H9 (cell line): ENCODE data around the gene PRMT7. TPM values are rescaled to one million over a fixed set of nuclear protein-coding genes. Genes with fewer than 3 reads are reported as not detected.

Source experiments
- DNase-seq: peaks from one replicate; pipeline ENCODE4 v3.0.0-alpha.2; 2017
- H2AFZ ChIP-seq: one replicate; pipeline ENCODE4 v1.6.1; 2013; ENCODE audit warnings: mild to moderate bottlenecking, low read length, control low read depth, moderate library complexity
- H2AK5ac ChIP-seq: 2 replicates; pipeline ENCODE4 v1.6.1; 2013; ENCODE audit warnings: low read length, control low read depth, mixed read lengths; ENCODE audit not compliant: insufficient read length
- H2BK120ac ChIP-seq: one replicate; pipeline ENCODE4 v1.6.1; 2013; ENCODE audit warnings: low read depth, mild to moderate bottlenecking, low read length, control low read depth, inconsistent platforms; ENCODE audit not compliant: poor library complexity, severe bottlenecking
- H2BK12ac ChIP-seq: 2 replicates; pipeline ENCODE4 v1.6.1; 2013; ENCODE audit warnings: low read length, control low read depth, mixed read lengths, low read depth; ENCODE audit not compliant: insufficient read length
- H2BK15ac ChIP-seq: 2 replicates; pipeline ENCODE4 v1.6.1; 2013; ENCODE audit warnings: low read depth, low read length, control low read depth
- H2BK20ac ChIP-seq: one replicate; pipeline ENCODE4 v1.6.1; 2013; ENCODE audit warnings: low read depth, mild to moderate bottlenecking, low read length, control low read depth, inconsistent platforms; ENCODE audit not compliant: poor library complexity, severe bottlenecking
- H2BK5ac ChIP-seq: 2 replicates; pipeline ENCODE4 v1.6.1; 2013; ENCODE audit warnings: low read length, control low read depth, mixed read lengths; ENCODE audit not compliant: insufficient read length
- H3K14ac ChIP-seq: 2 replicates; pipeline ENCODE4 v1.6.1; 2013; ENCODE audit warnings: low read length, control low read depth; ENCODE audit not compliant: insufficient read depth
- H3K18ac ChIP-seq: 2 replicates; pipeline ENCODE4 v1.6.1; 2013; ENCODE audit warnings: low read depth, mild to moderate bottlenecking, mixed read lengths, low read length, control low read depth; ENCODE audit not compliant: insufficient read length
- H3K23ac ChIP-seq: 2 replicates; pipeline ENCODE4 v1.6.1; 2013; ENCODE audit warnings: low read length, control low read depth, mixed read lengths, low read depth; ENCODE audit not compliant: insufficient read length
- H3K23me2 ChIP-seq: 2 replicates; pipeline ENCODE4 v1.6.1; 2013; ENCODE audit warnings: low read depth, mild to moderate bottlenecking, mixed read lengths, low read length, control low read depth; ENCODE audit not compliant: insufficient read length, poor library complexity, severe bottlenecking
- H3K27ac ChIP-seq: 2 replicates; pipeline ENCODE4 v1.5.1; 2013; ENCODE audit warnings: low read length, control low read depth, mixed read lengths, low read depth; ENCODE audit not compliant: insufficient read length
- H3K27me3 ChIP-seq: 2 replicates; pipeline ENCODE4 v1.6.1; 2013; ENCODE audit warnings: low read length, control low read depth, inconsistent platforms; ENCODE audit not compliant: insufficient read depth
- H3K4ac ChIP-seq: 2 replicates; pipeline ENCODE4 v1.6.1; 2013; ENCODE audit warnings: low read depth, mild to moderate bottlenecking, control low read depth, inconsistent platforms, low read length, moderate library complexity
- H3K4me1 ChIP-seq: 2 replicates; pipeline ENCODE4 v1.6.1; 2013; ENCODE audit warnings: low read length, control low read depth, inconsistent platforms; ENCODE audit not compliant: insufficient read depth
- H3K4me2 ChIP-seq: 2 replicates; pipeline ENCODE4 v1.6.1; 2013; ENCODE audit warnings: low read length, control low read depth, mixed read lengths; ENCODE audit not compliant: insufficient read length, insufficient read depth
- H3K56ac ChIP-seq: 2 replicates; pipeline ENCODE4 v1.6.1; 2013; ENCODE audit warnings: low read depth, mild to moderate bottlenecking, mixed read lengths, low read length, control low read depth; ENCODE audit not compliant: insufficient read length
- H3K79me1 ChIP-seq: 2 replicates; pipeline ENCODE4 v1.6.1; 2013; ENCODE audit warnings: low read depth, mild to moderate bottlenecking, moderate library complexity, low read length, control low read depth, inconsistent platforms; ENCODE audit not compliant: insufficient read depth, poor library complexity, severe bottlenecking
- H3K79me2 ChIP-seq: 2 replicates; pipeline ENCODE4 v1.6.1; 2013; ENCODE audit warnings: low read length, control low read depth, inconsistent platforms; ENCODE audit not compliant: insufficient read depth
- H3K9ac ChIP-seq: 2 replicates; pipeline ENCODE4 v1.6.1; 2013; ENCODE audit warnings: low read length, control low read depth, mixed read lengths; ENCODE audit not compliant: insufficient read length; ENCODE audit errors: extremely low read depth
- H3K9me3 ChIP-seq: one replicate; pipeline ENCODE4 v1.6.1; 2013; ENCODE audit warnings: low read depth, low read length, inconsistent platforms; ENCODE audit not compliant: control insufficient read depth
- H3T11ph ChIP-seq: one replicate; pipeline ENCODE4 v1.6.1; 2013; ENCODE audit warnings: mild to moderate bottlenecking, low read length, control low read depth, inconsistent platforms
- H4K20me1 ChIP-seq: one replicate; pipeline ENCODE4 v1.6.1; 2013; ENCODE audit not compliant: control insufficient read depth, insufficient read length, insufficient read depth
- H4K5ac ChIP-seq: 2 replicates; pipeline ENCODE4 v1.6.1; 2013; ENCODE audit warnings: low read depth, mild to moderate bottlenecking, mixed read lengths, low read length, control low read depth; ENCODE audit not compliant: insufficient read length
- H4K8ac ChIP-seq: replicated peaks from 2 replicates; pipeline ENCODE4 v1.6.1; 2013; ENCODE audit warnings: low read length, control low read depth, mixed read lengths, low read depth; ENCODE audit not compliant: insufficient read length
- H4K91ac ChIP-seq: 2 replicates; pipeline ENCODE4 v1.6.1; 2013; ENCODE audit warnings: low read depth, mild to moderate bottlenecking, moderate library complexity, mixed read lengths, low read length, control low read depth; ENCODE audit not compliant: insufficient read length
- H3K27ac Mint-ChIP-seq, 3 experiments: 2 replicates in 2 of 3; 3 replicates in 1 of 3; pipeline ENCODE4 v1.8.0; 2020 to 2021; ENCODE audit warnings: mixed read lengths in 3 of 3, mild to moderate bottlenecking in 1 of 3, moderate library complexity in 1 of 3
- H3K27me3 Mint-ChIP-seq: 2 replicates; pipeline ENCODE4 v1.8.0; 2021; ENCODE audit warnings: low read depth, mild to moderate bottlenecking, moderate library complexity, mixed read lengths
- H3K36me3 Mint-ChIP-seq, 3 experiments: 2 replicates in 2 of 3; 3 replicates in 1 of 3; pipeline ENCODE4 v1.8.0; 2020 to 2021; ENCODE audit warnings: low read depth in 3 of 3, mixed read lengths in 3 of 3; ENCODE audit not compliant: insufficient read depth in 1 of 3
- H3K4me1 Mint-ChIP-seq, 2 experiments: 2 replicates each; pipeline ENCODE4 v1.8.0; 2020; ENCODE audit warnings: mixed read lengths in 2 of 2
- H3K4me3 Mint-ChIP-seq, 2 experiments: 2 replicates in 1 of 2; 3 replicates in 1 of 2; pipeline ENCODE4 v1.8.0; 2020 to 2021; ENCODE audit warnings: mild to moderate bottlenecking in 2 of 2, mixed read lengths in 2 of 2, moderate library complexity in 1 of 2
- H3K9me3 Mint-ChIP-seq, 2 experiments: 2 replicates in 1 of 2; 3 replicates in 1 of 2; pipeline ENCODE4 v1.8.0; 2020; ENCODE audit warnings: mild to moderate bottlenecking in 2 of 2, mixed read lengths in 2 of 2, moderate library complexity in 1 of 2
- WGBS: extraction: QIAGEN DNeasy Blood & Tissue Kit; methylation state at CpG from one replicate; pipeline ENCODE4 v1.1.7; 2013; ENCODE audit warnings: missing lambda C conversion rate, low lambda C conversion rate, mixed read lengths; ENCODE audit not compliant: insufficient read length; ENCODE audit errors: extremely low coverage; 5-methylcytosine and 5-hydroxymethylcytosine counted together
- total RNA-seq: library from RNA; stranded (reverse); gene quantifications from 2 replicates; pipeline ENCODE4 v1.2.1, GENCODE V29; 2021
- TF ChIP-seq, protein P1 (sequence below): fragments of 200-600 bp; sonication (generic); conservative IDR thresholded peaks from 3 replicates; pipeline ENCODE4 v1.8.0; 2021; ENCODE audit warnings: antibody characterized with exemption, mild to moderate bottlenecking

Gene PRMT7
- total RNA-seq, 1 experiment from 2014 or later = 56.6 TPM

DNA sequence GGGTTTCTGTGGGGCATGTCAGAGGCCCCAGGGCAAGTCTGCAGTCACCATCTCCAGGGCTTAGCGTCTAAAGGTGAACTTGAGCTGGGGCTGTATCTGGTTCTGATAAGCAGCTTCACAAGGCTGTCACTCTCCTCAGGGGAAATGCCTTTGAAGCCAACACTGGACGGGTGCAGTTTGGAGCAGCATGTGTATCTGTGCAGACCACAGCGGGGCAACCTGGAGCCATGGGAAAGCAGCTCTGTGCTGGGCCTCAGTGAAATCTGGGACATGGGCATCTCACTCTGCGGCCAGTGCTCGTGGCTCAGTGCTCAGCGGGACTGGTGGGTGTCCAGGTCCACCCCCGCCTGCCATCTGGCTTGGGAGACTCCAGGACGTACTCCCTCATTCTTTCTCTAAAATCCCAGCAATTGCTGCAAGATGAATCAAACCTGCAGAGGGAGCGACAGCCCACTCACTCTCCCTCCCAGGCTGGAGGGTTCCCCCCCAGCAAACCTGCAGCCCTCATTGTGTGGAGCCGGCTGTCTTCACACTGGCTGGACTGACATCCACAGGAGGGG is 63.5 kb downstream of the PRMT7 start:
- Histone ChIP-seq H2BK5ac (no peak overlapping the region), H2BK15ac (no peak overlapping the region), H3K4me1 (no peaks in the 10 kb centered on the region), H2AK5ac (no peak overlapping the region), H3K18ac (no peak overlapping the region), H2BK12ac (no peak overlapping the region), H3T11ph (no peak overlapping the region), H2BK120ac (no peak overlapping the region), H3K79me1 (no peaks in the 10 kb centered on the region), H3K23ac (no peak overlapping the region), H4K8ac (no peak overlapping the region), H3K27me3 (no peaks in the 10 kb centered on the region), H3K27ac (no peak overlapping the region), H3K4me2 (no peak overlapping the region), H3K9me3 (no peaks in the 10 kb centered on the region), H3K79me2 (no peaks in the 10 kb centered on the region), H3K56ac (no peak overlapping the region), H2BK20ac (no peak overlapping the region), H4K91ac (no peak overlapping the region), H3K23me2 (no peaks in the 10 kb centered on the region), H3K9ac (no peak overlapping the region), H4K5ac (no peak overlapping the region), H3K14ac (no peak overlapping the region), H4K20me1 (no peaks in the 10 kb centered on the region), H2AFZ (no peak overlapping the region), H3K4ac (no peak overlapping the region)
- WGBS = no CpG with 5 or more reads among the region's 10 CpGs
- Mint-ChIP-seq H3K27ac (no peak overlapping the region), H3K9me3 (no peaks in the 10 kb centered on the region), H3K27me3 (peaks cover 18% of the 10 kb centered on the region), H3K4me1 (peaks cover 3 to 17% of the 10 kb centered on the region in 2 experiments), H3K36me3 (no peaks in the 10 kb centered on the region), H3K4me3 (no peak overlapping the region)
- no peak for DNase-seq
- TF ChIP-seq, protein P1, sequence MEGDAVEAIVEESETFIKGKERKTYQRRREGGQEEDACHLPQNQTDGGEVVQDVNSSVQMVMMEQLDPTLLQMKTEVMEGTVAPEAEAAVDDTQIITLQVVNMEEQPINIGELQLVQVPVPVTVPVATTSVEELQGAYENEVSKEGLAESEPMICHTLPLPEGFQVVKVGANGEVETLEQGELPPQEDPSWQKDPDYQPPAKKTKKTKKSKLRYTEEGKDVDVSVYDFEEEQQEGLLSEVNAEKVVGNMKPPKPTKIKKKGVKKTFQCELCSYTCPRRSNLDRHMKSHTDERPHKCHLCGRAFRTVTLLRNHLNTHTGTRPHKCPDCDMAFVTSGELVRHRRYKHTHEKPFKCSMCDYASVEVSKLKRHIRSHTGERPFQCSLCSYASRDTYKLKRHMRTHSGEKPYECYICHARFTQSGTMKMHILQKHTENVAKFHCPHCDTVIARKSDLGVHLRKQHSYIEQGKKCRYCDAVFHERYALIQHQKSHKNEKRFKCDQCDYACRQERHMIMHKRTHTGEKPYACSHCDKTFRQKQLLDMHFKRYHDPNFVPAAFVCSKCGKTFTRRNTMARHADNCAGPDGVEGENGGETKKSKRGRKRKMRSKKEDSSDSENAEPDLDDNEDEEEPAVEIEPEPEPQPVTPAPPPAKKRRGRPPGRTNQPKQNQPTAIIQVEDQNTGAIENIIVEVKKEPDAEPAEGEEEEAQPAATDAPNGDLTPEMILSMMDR = no peak
